Upper lobe of left lung (tissue), 4 donors: ENCODE data around the gene PARD3B.

Experiments used
- CTCF ChIP-seq, 6 experiments: fragments of 450-650 bp in 4 of 6; fragments of 200-600 bp in 2 of 6; sonication (generic) in 2 of 6; IDR thresholded peaks; one replicate each; pipeline ENCODE4 v1.5.1; 2016 to 2019; ENCODE audit warnings: antibody characterized with exemption in 6 of 6
- EP300 ChIP-seq, 4 donors: sonication (generic); formaldehyde crosslinking; IDR thresholded peaks; one replicate each; pipeline ENCODE4 v1.5.1; 2017; ENCODE audit warnings: antibody characterized with exemption in 4 of 4, control low read depth in 2 of 4
- POLR2A ChIP-seq, 4 donors: fragments of 450-650 bp; IDR thresholded peaks; one replicate each; pipeline ENCODE4 v1.5.1; 2016 to 2017; ENCODE audit warnings: antibody characterized with exemption in 4 of 4, mild to moderate bottlenecking in 2 of 4
- POLR2AphosphoS5 ChIP-seq, 2 donors: sonication (generic); formaldehyde crosslinking; IDR thresholded peaks; one replicate each; pipeline ENCODE4 v1.5.1; 2017; ENCODE audit warnings: antibody characterized with exemption in 2 of 2

GRCh38 chr2:204670124-204670523, 124.8 kb downstream of the PARD3B start:
- TF ChIP-seq POLR2A (IDR thresholded peaks at IDR 0.05) (no peak), CTCF (IDR thresholded peaks at IDR 0.05) (no peak), EP300 (IDR thresholded peaks at IDR 0.05) (no peak), POLR2AphosphoS5 (IDR thresholded peaks at IDR 0.05) (no peak)
